Measurements from ENCODE around the gene HOXD10. TPM values are rescaled to one million over a fixed set of nuclear protein-coding genes. Genes with fewer than 3 reads are reported as not detected.

Gene HOXD10
- total and polyA plus RNA-seq, 2 of the 13 experiments (the other 11 are each of a cell fraction or from before 2014, with no cell fraction given) = not detected

GRCh38 chr2:176140513-176141317 lies 24.1 kb downstream of the HOXD10 start (continued):
- no peak for TF ChIP-seq FOXP4 (CRISPR knock-in tag; IDR thresholded peaks at IDR 0.05)
- TF ChIP-seq NCOA1 (CRISPR knock-in tag; IDR thresholded peaks at IDR 0.05) = no peak
- peak; percentile 99; the same call in 1 of the 2 replicates for TF ChIP-seq KDM3A (CRISPR knock-in tag; IDR thresholded peaks at IDR 0.05; ENCODE audit: low read depth)
- no peak for TF ChIP-seq DPF2 (CRISPR knock-in tag; IDR thresholded peaks at IDR 0.05; ENCODE audit: borderline replicate concordance, low read depth)
- no peak for TF ChIP-seq FOXK2 (IDR thresholded peaks at IDR 0.05)
- no peak for TF ChIP-seq RCOR2 (CRISPR knock-in tag; IDR thresholded peaks at IDR 0.05)
- 0 out of 2 replicates have a peak, but pooled peaks have one; percentile 32 for TF ChIP-seq SAFB2 (CRISPR knock-in tag; IDR thresholded peaks at IDR 0.05; ENCODE audit: borderline replicate concordance, low read depth)
- no peak for TF ChIP-seq ZNF7 (CRISPR knock-in tag; IDR thresholded peaks at IDR 0.05)
- peak; percentile 83 for TF ChIP-seq ZNF556 (CRISPR knock-in tag; IDR thresholded peaks at IDR 0.05; ENCODE audit: borderline replicate concordance)
- TF ChIP-seq ZNF768 (CRISPR knock-in tag; IDR thresholded peaks at IDR 0.05) = peak; percentile 74; the same call in 1 of the 2 replicates
- TF ChIP-seq ARHGAP35 (CRISPR knock-in tag; IDR thresholded peaks at IDR 0.05; ENCODE audit: borderline replicate concordance) = peak; percentile 88; the same call in 1 of the 2 replicates
- no peak for TF ChIP-seq RERE (CRISPR knock-in tag; IDR thresholded peaks at IDR 0.05; ENCODE audit: low read depth)
- TF ChIP-seq KDM5B (CRISPR knock-in tag; IDR thresholded peaks at IDR 0.05; ENCODE audit: borderline replicate concordance) = peak; percentile 88; the same call in 1 of the 2 replicates
- no peak for TF ChIP-seq RFXANK (CRISPR knock-in tag; IDR thresholded peaks at IDR 0.05)
- TF ChIP-seq PCBP2 (optimal IDR thresholded peaks at IDR 0.05; ENCODE audit: low read depth, low read length, poor library complexity, severe bottlenecking) = no peak
- no peak for TF ChIP-seq ISX (CRISPR knock-in tag; conservative IDR thresholded peaks at IDR 0.05)
- TF ChIP-seq ZNF720 (CRISPR knock-in tag; IDR thresholded peaks at IDR 0.05) = 0 out of 2 replicates have a peak, but pooled peaks have one; percentile 80
- no peak for TF ChIP-seq SUZ12 (IDR thresholded peaks at IDR 0.05; ENCODE audit: low read depth, low read length)
- no peak; the same call in 1 of the 2 replicates for TF ChIP-seq ZZZ3 (CRISPR knock-in tag; IDR thresholded peaks at IDR 0.05; ENCODE audit: borderline replicate concordance)
- TF ChIP-seq HDAC2 (CRISPR knock-in tag; IDR thresholded peaks at IDR 0.05) = 0 out of 2 replicates have a peak, but pooled peaks have one; percentile 43
- no peak for TF ChIP-seq SNAPC2 (CRISPR knock-in tag; IDR thresholded peaks at IDR 0.05)
- TF ChIP-seq HOMEZ (CRISPR knock-in tag; IDR thresholded peaks at IDR 0.05; ENCODE audit: low read depth) = no peak

All from HepG2 (cell line).